ENCODE measurements around the gene HEMGN. TPM values are rescaled to one million over a fixed set of nuclear protein-coding genes. Genes with fewer than 3 reads are reported as not detected.

HEMGN gene
- total and polyA plus RNA-seq, 10 of the 15 experiments (the other 5 are each of a cell fraction or from before 2014, with no cell fraction given), result 0.03 to 0.28 (median 0.09) TPM; not detected in 4

- TF ChIP-seq, protein P1, sequence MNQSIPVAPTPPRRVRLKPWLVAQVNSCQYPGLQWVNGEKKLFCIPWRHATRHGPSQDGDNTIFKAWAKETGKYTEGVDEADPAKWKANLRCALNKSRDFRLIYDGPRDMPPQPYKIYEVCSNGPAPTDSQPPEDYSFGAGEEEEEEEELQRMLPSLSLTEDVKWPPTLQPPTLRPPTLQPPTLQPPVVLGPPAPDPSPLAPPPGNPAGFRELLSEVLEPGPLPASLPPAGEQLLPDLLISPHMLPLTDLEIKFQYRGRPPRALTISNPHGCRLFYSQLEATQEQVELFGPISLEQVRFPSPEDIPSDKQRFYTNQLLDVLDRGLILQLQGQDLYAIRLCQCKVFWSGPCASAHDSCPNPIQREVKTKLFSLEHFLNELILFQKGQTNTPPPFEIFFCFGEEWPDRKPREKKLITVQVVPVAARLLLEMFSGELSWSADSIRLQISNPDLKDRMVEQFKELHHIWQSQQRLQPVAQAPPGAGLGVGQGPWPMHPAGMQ (IDR thresholded peaks at IDR 0.05; ENCODE audit: borderline replicate concordance), result no peak
- TF ChIP-seq, protein P2, sequence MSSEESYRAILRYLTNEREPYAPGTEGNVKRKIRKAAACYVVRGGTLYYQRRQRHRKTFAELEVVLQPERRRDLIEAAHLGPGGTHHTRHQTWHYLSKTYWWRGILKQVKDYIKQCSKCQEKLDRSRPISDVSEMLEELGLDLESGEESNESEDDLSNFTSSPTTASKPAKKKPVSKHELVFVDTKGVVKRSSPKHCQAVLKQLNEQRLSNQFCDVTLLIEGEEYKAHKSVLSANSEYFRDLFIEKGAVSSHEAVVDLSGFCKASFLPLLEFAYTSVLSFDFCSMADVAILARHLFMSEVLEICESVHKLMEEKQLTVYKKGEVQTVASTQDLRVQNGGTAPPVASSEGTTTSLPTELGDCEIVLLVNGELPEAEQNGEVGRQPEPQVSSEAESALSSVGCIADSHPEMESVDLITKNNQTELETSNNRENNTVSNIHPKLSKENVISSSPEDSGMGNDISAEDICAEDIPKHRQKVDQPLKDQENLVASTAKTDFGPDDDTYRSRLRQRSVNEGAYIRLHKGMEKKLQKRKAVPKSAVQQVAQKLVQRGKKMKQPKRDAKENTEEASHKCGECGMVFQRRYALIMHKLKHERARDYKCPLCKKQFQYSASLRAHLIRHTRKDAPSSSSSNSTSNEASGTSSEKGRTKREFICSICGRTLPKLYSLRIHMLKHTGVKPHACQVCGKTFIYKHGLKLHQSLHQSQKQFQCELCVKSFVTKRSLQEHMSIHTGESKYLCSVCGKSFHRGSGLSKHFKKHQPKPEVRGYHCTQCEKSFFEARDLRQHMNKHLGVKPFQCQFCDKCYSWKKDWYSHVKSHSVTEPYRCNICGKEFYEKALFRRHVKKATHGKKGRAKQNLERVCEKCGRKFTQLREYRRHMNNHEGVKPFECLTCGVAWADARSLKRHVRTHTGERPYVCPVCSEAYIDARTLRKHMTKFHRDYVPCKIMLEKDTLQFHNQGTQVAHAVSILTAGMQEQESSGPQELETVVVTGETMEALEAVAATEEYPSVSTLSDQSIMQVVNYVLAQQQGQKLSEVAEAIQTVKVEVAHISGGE (CRISPR knock-in tag; IDR thresholded peaks at IDR 0.05), result peak; percentile 74
- TF ChIP-seq TCF7 (IDR thresholded peaks at IDR 0.05; ENCODE audit: borderline replicate concordance) (0 out of 2 replicates have a peak, but pooled peaks have one; percentile 26), KLF5 (IDR thresholded peaks at IDR 0.05; ENCODE audit: partially characterized antibody) (peak; percentile 92), CUX1 (IDR thresholded peaks at IDR 0.05; ENCODE audit: insufficient replicate concordance, low read depth, low read length) (no peak), BRCA1 (IDR thresholded peaks at IDR 0.05; ENCODE audit: low read depth, low read length) (no peak), HDAC2 (IDR thresholded peaks at IDR 0.05) (no peak), IRF4 (IDR thresholded peaks at IDR 0.05; ENCODE audit: low read depth, low read length) (0 out of 2 replicates have a peak, but pooled peaks have one; percentile 20), MEF2B (IDR thresholded peaks at IDR 0.05; ENCODE audit: partially characterized antibody, poor library complexity, severe bottlenecking) (peak; percentile 85), HCFC1 (IDR thresholded peaks at IDR 0.05; ENCODE audit: low read length) (peak; percentile 78), ZNF24 (IDR thresholded peaks at IDR 0.05) (peak; percentile 83), MXI1 (IDR thresholded peaks at IDR 0.05; ENCODE audit: low read depth, low read length) (peak; percentile 87), ATF7 (IDR thresholded peaks at IDR 0.05; ENCODE audit: low read depth) (peak; percentile 100), STAT1 (conservative IDR thresholded peaks at IDR 0.05) (peak; percentile 98), RELB (IDR thresholded peaks at IDR 0.05; ENCODE audit: low read depth) (peak; percentile 100), CEBPB (IDR thresholded peaks at IDR 0.05; ENCODE audit: borderline replicate concordance in 1 of 2, low read depth in 2 of 2, low read length in 2 of 2) (no peak), POLR2A (IDR thresholded peaks at IDR 0.05; ENCODE audit: low read depth, low read length) (peak; percentile 89), KDM1A (IDR thresholded peaks at IDR 0.05; ENCODE audit: borderline replicate concordance) (no peak), ZSCAN29 (IDR thresholded peaks at IDR 0.05) (peak; percentile 59; the same call in 1 of the 2 replicates)
Observed at GRCh38 chr9:97921959-97922724, 15.8 kb downstream of the HEMGN start, which contains the start of gene TRMO (continued).

Measured in GM12878 (cell line).